Right cardiac atrium (tissue), 5 donors: ENCODE measurements around the gene AURKA. TPM values are rescaled to one million over a fixed set of nuclear protein-coding genes. Genes with fewer than 3 reads are reported as not detected.
"Not testable (repeated sequence)": the region's sequence is repeated elsewhere in the genome, so short reads cannot be mapped to it uniquely, and the experiment has no call there.

Experiments used
- ATAC-seq, 2 donors: fragments of 200-7000 bp; cut with Tn5 transposase; one replicate each; pipeline versions ENCODE4 v1.8.0 to v1.9.1; 2020; ENCODE audit warnings: moderate library complexity in 2 of 2, mild to moderate bottlenecking in 1 of 2
- DNase-seq, 3 donors: peaks; one replicate each; pipeline ENCODE4 v3.0.0-alpha.2; 2020
- H3K27ac ChIP-seq: one replicate; pipeline ENCODE4 v1.5.1; 2013; ENCODE audit warnings: mild to moderate bottlenecking, low read length, control low read depth, moderate library complexity
- H3K27me3 ChIP-seq: one replicate; pipeline ENCODE4 v1.6.1; 2013; ENCODE audit not compliant: control insufficient read depth, insufficient read depth
- H3K4me1 ChIP-seq: one replicate; pipeline ENCODE4 v1.6.1; 2013; ENCODE audit warnings: low read length; ENCODE audit not compliant: control insufficient read depth, insufficient read depth
- H3K4me3 ChIP-seq: one replicate; pipeline ENCODE4 v1.5.1; 2013; ENCODE audit warnings: low read length, control low read depth
- H3K9me3 ChIP-seq: one replicate; pipeline ENCODE4 v1.6.1; 2013; ENCODE audit warnings: low read length; ENCODE audit not compliant: control insufficient read depth
- WGBS: extraction: QIAGEN DNeasy Blood & Tissue Kit; methylation state at CpG from one replicate; pipeline ENCODE4 v1.1.7; 2013; 5-methylcytosine and 5-hydroxymethylcytosine counted together
- intact Hi-C, 4 donors: fragments of 100-400 bp; cut with DNase I; formaldehyde crosslinking; loops; one replicate each; pipeline versions ENCODE4 v1.11.0 to v1.14.0; 2022 to 2023
- polyA plus RNA-seq: library from polyadenylated mRNA; stranded (reverse); fragments of 200-250 nt; gene quantifications from one replicate; pipeline ENCODE4 v1.2.3, GENCODE V29; 2013
- total RNA-seq, 4 donors: library from RNA; stranded (reverse); fragmentation: NEBNext Ultra II Directional; extraction: Animal tissue kit (Norgen Biotek cat#: 25700); gene quantifications; one replicate each; pipeline ENCODE4 v1.2.1, GENCODE V29; 2021
- donor health status: healthy with polysubstance abuse.
- donor health status: DM: no; HTN: yes; CAD: no.
- donor health status: DM: no; HTN: no; CAD: no.
- donor health status: DM: no; HTN: yes; CAD: no; lungs with severe emphysema.
- donor health status: DM: yes; HTN: yes; CAD: no.

The AURKA gene
- total and polyA plus RNA-seq, 5 donors = 4.8 to 10.8 (median 8.2) TPM

- ATAC-seq = no peak
- Histone ChIP-seq H3K27ac (no peak overlapping the region), H3K9me3 (no peaks in the 10 kb centered on the region), H3K27me3 (no peaks in the 10 kb centered on the region), H3K4me1 (peaks cover 9% of the 10 kb centered on the region), H3K4me3 (no peak overlapping the region)
- no peak for DNase-seq
- 80% methylated on average over 11 of the region's 11 CpGs for WGBS
- intact Hi-C loops = no loop called here
Observed at GRCh38 chr20:56420940-56421688, 29.1 kb upstream of the AURKA start.

GRCh38 chr20:56420028-56420427 is 28.0 kb upstream of the AURKA start:
- intact Hi-C loops = no loop called here
- H3K4me1 ChIP-seq = peaks cover 9% of the 10 kb centered on the region
- WGBS = 81% methylated on average over 2 of the region's 2 CpGs
- ATAC-seq = no peak
- no peak overlapping the region for H3K4me3 ChIP-seq
- no peak overlapping the region for H3K27ac ChIP-seq
- no peak for DNase-seq
- H3K27me3 ChIP-seq = no peaks in the 10 kb centered on the region
- no peaks in the 10 kb centered on the region for H3K9me3 ChIP-seq

- intact Hi-C loops = loop anchor here in 1 of 4 donors (10.0 kb wide), 1 partner anchor 46 kb away; the partner anchor contains the start of gene RTF2
- DNase-seq (no peak), ATAC-seq (no peak)
- Histone ChIP-seq H3K27me3 (no peaks in the 10 kb centered on the region), H3K9me3 (no peaks in the 10 kb centered on the region), H3K27ac (peak overlapping the region; percentile 98), H3K4me1 (peaks cover 9% of the 10 kb centered on the region), H3K4me3 (no peak overlapping the region)
- WGBS = 57% methylated on average over 11 of the region's 11 CpGs
Observed at GRCh38 chr20:56418385-56418861, 26.4 kb upstream of the AURKA start.

- Histone ChIP-seq H3K27me3 (no peaks in the 10 kb centered on the region), H3K4me1 (peaks cover 8% of the 10 kb centered on the region), H3K9me3 (no peaks in the 10 kb centered on the region), H3K27ac (peak overlapping the region; percentile 98), H3K4me3 (no peak overlapping the region)
- 79% methylated on average over 4 of the region's 4 CpGs for WGBS
- intact Hi-C loops = loop anchor here in 1 of 4 donors (10.0 kb wide), 1 partner anchor 47 kb away; the partner anchor contains the start of gene RTF2
- ATAC-seq = no peak
- DNase-seq = no peak
Observed at GRCh38 chr20:56417911-56418310, 25.9 kb upstream of the AURKA start.

GRCh38 chr20:56417402-56417801 is 25.4 kb upstream of the AURKA start:
- Histone ChIP-seq H3K9me3 (no peaks in the 10 kb centered on the region), H3K27me3 (no peaks in the 10 kb centered on the region), H3K4me1 (peaks cover 6% of the 10 kb centered on the region), H3K27ac (no peak overlapping the region), H3K4me3 (no peak overlapping the region)
- intact Hi-C loops = loop anchor here in 1 of 4 donors (10.0 kb wide), 1 partner anchor 47 kb away; the partner anchor contains the start of gene RTF2
- DNase-seq = no peak
- no peak for ATAC-seq
- 87% methylated on average over 7 of the region's 7 CpGs for WGBS

GRCh38 chr20:56414842-56415765 is 23.1 kb upstream of the AURKA start:
- Histone ChIP-seq H3K27ac (peak overlapping the region; percentile 38), H3K4me1 (peaks cover 6% of the 10 kb centered on the region), H3K9me3 (no peaks in the 10 kb centered on the region), H3K27me3 (no peaks in the 10 kb centered on the region), H3K4me3 (no peak overlapping the region)
- ATAC-seq = no peak
- 76% methylated on average over 12 of the region's 12 CpGs for WGBS
- intact Hi-C loops = loop anchor here in 1 of 4 donors (10.0 kb wide), 1 partner anchor 50 kb away; the partner anchor contains the start of gene RTF2
- DNase-seq = no peak

- no peak for DNase-seq
- H3K4me3 ChIP-seq = no peak overlapping the region
Observed at GRCh38 chr20:56412949-56413348, 20.9 kb upstream of the AURKA start.

GRCh38 chr20:56412473-56412790 is 20.4 kb upstream of the AURKA start:
- intact Hi-C loops = loop anchor here in 1 of 4 donors (10.0 kb wide), 1 partner anchor 52 kb away; the partner anchor contains the start of gene RTF2
- H3K4me1 ChIP-seq = no peaks in the 10 kb centered on the region
- ATAC-seq (no peak), DNase-seq (no peak)
- H3K4me3 ChIP-seq = peak overlapping the region; percentile 9
- H3K9me3 ChIP-seq = no peaks in the 10 kb centered on the region
- H3K27me3 ChIP-seq = no peaks in the 10 kb centered on the region
- peak overlapping the region; percentile 83 for H3K27ac ChIP-seq
- WGBS = 77% methylated on average over 7 of the region's 7 CpGs

More at GRCh38 chr20:56412949-56413348, 20.9 kb upstream of the AURKA start:
- H3K4me1 ChIP-seq = no peaks in the 10 kb centered on the region
- no peaks in the 10 kb centered on the region for H3K27me3 ChIP-seq
- intact Hi-C loops = loop anchor here in 1 of 4 donors (10.0 kb wide), 1 partner anchor 52 kb away; the partner anchor contains the start of gene RTF2
- 93% methylated on average over 3 of the region's 3 CpGs for WGBS
- no peaks in the 10 kb centered on the region for H3K9me3 ChIP-seq
- H3K27ac ChIP-seq = peak overlapping the region; percentile 3
- no peak for ATAC-seq

- H3K9me3 ChIP-seq = no peaks in the 10 kb centered on the region
- peak within 1 kb of the TSS; percentile 9 for H3K4me3 ChIP-seq
- DNase-seq (no peak), ATAC-seq (peak; percentile 82 to 83)
- no peaks in the 10 kb centered on the region for H3K27me3 ChIP-seq
- WGBS = 25% methylated on average over 10 of the region's 10 CpGs
- H3K27ac ChIP-seq = peak within 1 kb of the TSS; percentile 83
- intact Hi-C loops = loop anchor here in 1 of 4 donors (10.0 kb wide), 1 partner anchor 53 kb away; the partner anchor contains the start of gene RTF2
- H3K4me1 ChIP-seq = no peaks in the 10 kb centered on the region
Observed at GRCh38 chr20:56411759-56412472, 19.9 kb upstream of the AURKA start, which contains the start of gene CASS4. Gene CASS4 (plus strand): TSS chr20:56412260. CDS start chr20:56412459, 199 bp downstream.

GRCh38 chr20:56411287-56411686 is 19.3 kb upstream of the AURKA start:
- 85% methylated on average over 7 of the region's 7 CpGs for WGBS
- ATAC-seq, H3K27me3 ChIP-seq, DNase-seq, H3K9me3 ChIP-seq, H3K4me3 ChIP-seq, H3K4me1 ChIP-seq: not testable (repeated sequence)
- peak overlapping the region; percentile 83 for H3K27ac ChIP-seq
- intact Hi-C loops = loop anchor here in 1 of 4 donors (10.0 kb wide), 1 partner anchor 54 kb away; the partner anchor contains the start of gene RTF2
